GM18502 (cell line): ENCODE results near the gene CNST.
"Not testable (repeated sequence)": the region's sequence is repeated elsewhere in the genome, so short reads cannot be mapped to it uniquely, and the experiment has no call there.

Source experiments
- ATAC-seq: cut with Tn5 transposase; IDR thresholded peaks from one replicate; pipeline ENCODE4 v1.9.1; 2021; ENCODE audit warnings: mild to moderate bottlenecking; ENCODE audit not compliant: unreplicated experiment, poor library complexity

The CNST gene

GRCh38 chr1:246698466-246699094 is 132.3 kb downstream of the CNST start:
- ATAC-seq, result no peak

- ATAC-seq, result peak; percentile 99
Measured at GRCh38 chr1:246699095-246699735, 133.0 kb downstream of the CNST start.

GRCh38 chr1:246703581-246703980 is 137.3 kb downstream of the CNST start:
- no peak for ATAC-seq

- ATAC-seq, result no peak
Measured at GRCh38 chr1:246705368-246705767, 139.1 kb downstream of the CNST start.

GRCh38 chr1:246708166-246708565 is 141.9 kb downstream of the CNST start:
- ATAC-seq, result no peak

- no peak for ATAC-seq
Measured at GRCh38 chr1:246709196-246709595, 142.9 kb downstream of the CNST start.

GRCh38 chr1:246709835-246710234 is 143.6 kb downstream of the CNST start:
- ATAC-seq, result no peak

- ATAC-seq, result no peak
Measured at GRCh38 chr1:246711548-246712003, 145.3 kb downstream of the CNST start.

- not testable (repeated sequence) for ATAC-seq
Measured at GRCh38 chr1:246712428-246712827, 146.2 kb downstream of the CNST start.
